GM12892 (cell line): ENCODE measurements around the gene FBP1.
"Not testable (repeated sequence)": the region's sequence is repeated elsewhere in the genome, so short reads cannot be mapped to it uniquely, and the experiment has no call there.

Source experiments
- DNase-seq: peaks from one replicate; pipeline ENCODE4 v3.0.0; 2011; ENCODE audit not compliant: insufficient read length
- FAIRE-seq: peaks from 2 replicates; lab custom pipeline; 2011; peaks lifted over from hg19 to GRCh38; lab: Jason Lieb, UNC
- POLR2A ChIP-seq: IDR thresholded peaks from 2 replicates; pipeline ENCODE4 v1.6.1; 2011; ENCODE audit warnings: low read depth, low read length, control low read depth
- POLR2AphosphoS5 ChIP-seq: IDR thresholded peaks from 2 replicates; pipeline ENCODE4 v1.6.1; 2011; ENCODE audit warnings: low read depth, low read length, control low read depth
- TAF1 ChIP-seq: IDR thresholded peaks from 2 replicates; pipeline ENCODE4 v1.6.1; 2011; ENCODE audit warnings: low read depth, mild to moderate bottlenecking, control low read depth, low read length, borderline replicate concordance

The FBP1 gene

GRCh38 chr9:94586316-94586715 lies 53.0 kb downstream of the FBP1 start:
- FAIRE-seq (no peak), DNase-seq (no peak)
- TF ChIP-seq POLR2A (no peak), POLR2AphosphoS5 (no peak), TAF1 (no peak)

GRCh38 chr9:94584555-94584954 lies 54.8 kb downstream of the FBP1 start:
- no peak for DNase-seq

GRCh38 chr9:94581728-94582127 lies 57.6 kb downstream of the FBP1 start:
- DNase-seq (no peak), FAIRE-seq (no peak)
- TF ChIP-seq POLR2AphosphoS5, result no peak
- no peak for TF ChIP-seq TAF1
- no peak for TF ChIP-seq POLR2A

More at GRCh38 chr9:94584555-94584954, 54.8 kb downstream of the FBP1 start:
- TF ChIP-seq POLR2AphosphoS5 (no peak), POLR2A (no peak), TAF1 (no peak)
- FAIRE-seq, result no peak

DNA sequence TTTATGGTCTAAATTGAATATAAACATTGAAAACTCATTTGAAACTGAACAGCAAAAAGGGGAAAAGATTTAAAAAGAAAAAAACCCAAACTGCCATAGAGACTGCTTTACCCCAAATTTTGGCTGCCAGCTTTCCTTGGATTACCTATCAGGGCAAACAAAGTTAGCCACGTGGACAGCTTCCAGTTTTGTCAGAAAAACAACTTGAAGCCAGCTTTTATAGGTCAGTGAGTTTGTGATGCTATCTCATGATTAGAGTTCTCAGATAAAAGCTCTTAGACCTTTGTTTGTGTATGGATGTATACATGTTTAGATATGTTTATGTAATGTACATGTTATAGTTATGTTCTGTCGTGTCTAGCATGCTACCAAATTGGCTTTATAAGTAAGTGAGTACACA lies 61.7 kb downstream of the FBP1 start:
- no peak for TF ChIP-seq TAF1
- no peak for TF ChIP-seq POLR2AphosphoS5
- TF ChIP-seq POLR2A, result no peak
- no peak for DNase-seq
- no peak for FAIRE-seq

DNA sequence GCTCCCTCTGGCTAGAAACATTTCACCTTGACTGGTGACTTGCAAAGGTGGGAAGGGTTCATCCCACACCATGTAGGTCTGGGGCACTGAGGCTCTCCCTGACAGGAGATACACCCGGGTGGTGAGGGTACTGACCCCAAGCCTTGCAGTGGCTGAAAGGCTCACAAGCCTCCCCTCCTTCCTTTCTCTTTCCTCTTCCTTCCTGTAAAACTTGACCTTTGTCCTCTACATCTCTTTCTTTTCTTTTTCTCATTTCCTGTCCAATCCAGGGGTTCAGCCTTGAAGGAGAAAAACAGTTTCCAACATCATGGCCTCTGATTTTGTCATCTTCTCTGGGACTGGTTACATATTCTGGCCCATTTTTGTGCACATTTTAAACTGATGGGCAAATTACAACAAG lies 62.3 kb downstream of the FBP1 start:
- no peak for TF ChIP-seq TAF1
- TF ChIP-seq POLR2A, result no peak
- no peak for TF ChIP-seq POLR2AphosphoS5
- no peak for DNase-seq
- no peak for FAIRE-seq

- FAIRE-seq, result no peak
- TF ChIP-seq POLR2A, result no peak
- TF ChIP-seq POLR2AphosphoS5, result no peak
- TF ChIP-seq TAF1, result no peak
- DNase-seq, result no peak
These were observed 63.2 kb downstream of the FBP1 start for GRCh38 chr9:94576131-94576530.

GRCh38 chr9:94568972-94569712 lies 70.2 kb downstream of the FBP1 start:
- no peak for FAIRE-seq
- TF ChIP-seq POLR2A, result no peak
- TF ChIP-seq TAF1, result no peak
- no peak for TF ChIP-seq POLR2AphosphoS5
- DNase-seq, result no peak

GRCh38 chr9:94568250-94568889 lies 70.9 kb downstream of the FBP1 start:
- DNase-seq, result no peak
- FAIRE-seq, result no peak
- TF ChIP-seq POLR2AphosphoS5, result no peak
- no peak for TF ChIP-seq POLR2A
- no peak for TF ChIP-seq TAF1

DNA sequence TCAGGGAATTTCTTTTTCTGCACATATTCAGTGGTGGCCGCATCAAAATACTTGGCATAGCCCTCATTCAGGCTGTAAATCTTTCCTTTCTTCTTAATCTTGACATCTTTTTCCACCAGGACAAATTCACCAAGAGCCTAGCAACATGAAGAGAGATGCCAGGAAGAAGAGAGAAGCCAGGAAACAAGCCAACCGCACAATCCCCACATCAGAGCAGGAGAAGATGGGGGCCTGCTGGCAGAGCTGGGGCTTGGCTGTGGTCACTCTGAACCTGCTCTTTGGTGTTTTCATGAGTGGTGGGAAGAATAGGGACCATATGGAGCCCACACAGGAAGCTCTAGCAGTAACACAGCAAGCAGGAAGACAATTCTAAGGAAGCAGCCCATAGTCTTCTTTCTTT lies 72.0 kb downstream of the FBP1 start:
- no peak for TF ChIP-seq POLR2A
- TF ChIP-seq TAF1, result no peak
- TF ChIP-seq POLR2AphosphoS5, result no peak
- DNase-seq (no peak), FAIRE-seq (no peak)

- DNase-seq (no peak), FAIRE-seq (no peak)
- TF ChIP-seq POLR2A (no peak), TAF1 (no peak), POLR2AphosphoS5 (no peak)
These were observed 72.8 kb downstream of the FBP1 start for GRCh38 chr9:94566550-94566949.

DNA sequence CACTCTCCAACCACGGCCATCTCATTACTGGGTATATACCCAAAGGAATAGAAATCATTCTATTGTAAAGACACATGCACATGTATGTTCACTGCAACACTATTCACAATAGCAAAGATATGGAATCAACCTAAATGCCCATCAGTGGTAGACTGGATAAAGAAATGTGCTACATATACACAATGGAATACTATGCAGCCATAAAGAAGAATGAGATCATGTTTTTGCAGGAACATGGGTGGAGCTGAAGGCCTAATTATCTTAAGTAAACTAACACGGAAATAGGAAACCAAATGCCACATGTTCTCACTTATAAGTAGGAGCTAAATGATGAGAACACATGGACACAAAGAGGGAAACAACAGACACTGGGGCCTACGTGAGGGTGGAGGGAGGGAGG lies 75.0 kb downstream of the FBP1 start:
- FAIRE-seq, result not testable (repeated sequence)

GRCh38 chr9:94563548-94563947 lies 75.8 kb downstream of the FBP1 start:
- FAIRE-seq (no peak), DNase-seq (no peak)
- no peak for TF ChIP-seq POLR2AphosphoS5
- TF ChIP-seq POLR2A, result no peak
- no peak for TF ChIP-seq TAF1

More for the DNA sequence above, 75.0 kb downstream of the FBP1 start:
- not testable (repeated sequence) for DNase-seq

GRCh38 chr9:94560237-94560636 lies 79.1 kb downstream of the FBP1 start:
- TF ChIP-seq POLR2AphosphoS5 (no peak), TAF1 (no peak), POLR2A (no peak)

More at GRCh38 chr9:94560237-94560636, 79.1 kb downstream of the FBP1 start:
- FAIRE-seq, result no peak
- DNase-seq, result no peak
